Left kidney (tissue), 8 donors: ENCODE measurements around the gene TAAR1. TPM values are rescaled to one million over a fixed set of nuclear protein-coding genes. Genes with fewer than 3 reads are reported as not detected.
A peak's percentile ranks its signal among the peaks of the same experiment; 100 is the strongest.
"Not testable (repeated sequence)": the region's sequence is repeated elsewhere in the genome, so short reads cannot be mapped to it uniquely, and the experiment has no call there.

Experiments used
- DNase-seq: peaks from one replicate; pipeline ENCODE4 v3.0.0-alpha.2; 2013
- long read RNA-seq, 8 donors: transcript quantifications; one replicate each; lab custom pipeline, GENCODE V29; 2026
- polyA plus RNA-seq: library from polyadenylated mRNA; unstranded; fragments of 120-200 nt; gene quantifications from one replicate; pipeline ENCODE4 v1.2.1, GENCODE V29; 2013; ENCODE audit not compliant: insufficient read length

The TAAR1 gene, protein sequence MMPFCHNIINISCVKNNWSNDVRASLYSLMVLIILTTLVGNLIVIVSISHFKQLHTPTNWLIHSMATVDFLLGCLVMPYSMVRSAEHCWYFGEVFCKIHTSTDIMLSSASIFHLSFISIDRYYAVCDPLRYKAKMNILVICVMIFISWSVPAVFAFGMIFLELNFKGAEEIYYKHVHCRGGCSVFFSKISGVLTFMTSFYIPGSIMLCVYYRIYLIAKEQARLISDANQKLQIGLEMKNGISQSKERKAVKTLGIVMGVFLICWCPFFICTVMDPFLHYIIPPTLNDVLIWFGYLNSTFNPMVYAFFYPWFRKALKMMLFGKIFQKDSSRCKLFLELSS
- not detected for polyA plus RNA-seq
- long read RNA-seq, donor 1: 0 reads
- long read RNA-seq, donor 2: 0 reads
- long read RNA-seq, donor 3: 0 reads
- long read RNA-seq, donor 4: 0 reads
- long read RNA-seq, donor 5: 0 reads
- long read RNA-seq, donor 6: 0 reads
- long read RNA-seq, donor 7: 0 reads
- long read RNA-seq, donor 8: 0 reads

DNA sequence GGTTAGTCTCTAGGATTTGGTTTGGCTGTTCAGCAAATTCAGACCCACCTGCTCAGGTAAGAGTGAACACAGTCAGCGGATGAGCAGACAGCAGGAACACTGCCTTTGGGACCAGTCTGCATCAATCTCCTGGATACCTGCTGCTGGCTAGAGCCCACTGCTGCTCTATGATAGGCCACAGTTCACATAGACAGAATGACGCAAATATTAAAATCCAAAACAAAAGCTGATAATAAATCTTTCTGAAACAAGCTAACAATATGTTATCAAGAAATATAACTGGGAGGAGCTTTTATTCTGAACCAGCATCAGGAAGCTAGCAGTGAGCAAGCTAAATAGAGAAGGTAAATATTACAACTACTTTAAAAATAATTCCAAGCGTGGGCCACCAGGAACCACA lies at the start of gene TAAR1:
TAAR1 (minus strand) TSS at position 101 of the 400 bp plus-strand sequence. CDS start 13,179 bp downstream, outside the sequence.
- DNase-seq: no peak

DNA sequence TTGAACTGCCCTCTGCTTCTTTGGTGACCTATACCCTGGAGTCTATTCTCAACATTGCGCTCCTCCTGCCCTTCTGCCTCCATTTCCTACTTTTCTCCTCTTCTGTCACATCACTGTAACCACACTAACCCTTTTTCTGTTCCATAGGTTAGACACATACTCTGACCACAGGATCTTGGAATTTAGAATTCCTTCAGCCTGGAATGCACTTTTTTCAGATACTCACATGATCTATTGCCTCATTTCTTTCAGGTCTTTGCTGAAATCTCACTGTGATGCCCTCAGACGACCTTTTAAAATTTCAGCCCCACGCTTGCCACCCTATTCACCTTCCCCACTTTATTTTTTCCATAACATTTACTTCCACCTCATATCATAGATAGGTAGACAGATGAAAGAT lies 49.8 kb upstream of the TAAR1 start:
- DNase-seq: no peak

DNA sequence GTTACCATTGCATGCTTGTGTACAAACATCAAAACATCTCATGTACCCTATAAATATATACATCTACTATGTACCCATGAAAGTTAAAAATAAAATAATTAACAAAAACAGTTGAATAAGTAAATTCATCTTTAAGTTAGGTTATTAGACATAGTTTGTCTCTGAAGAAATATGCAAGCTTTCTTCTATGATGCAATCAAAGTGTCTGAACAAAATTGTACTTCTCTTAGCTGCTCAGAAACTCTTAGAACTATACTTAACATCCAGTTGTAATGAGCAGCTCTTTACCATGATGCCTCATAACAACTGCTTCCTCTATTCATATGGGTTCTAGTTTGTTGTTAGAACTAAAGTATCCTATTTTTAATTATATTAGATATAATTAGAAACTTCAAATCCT lies 49.0 kb upstream of the TAAR1 start:
- no peak for DNase-seq

DNA sequence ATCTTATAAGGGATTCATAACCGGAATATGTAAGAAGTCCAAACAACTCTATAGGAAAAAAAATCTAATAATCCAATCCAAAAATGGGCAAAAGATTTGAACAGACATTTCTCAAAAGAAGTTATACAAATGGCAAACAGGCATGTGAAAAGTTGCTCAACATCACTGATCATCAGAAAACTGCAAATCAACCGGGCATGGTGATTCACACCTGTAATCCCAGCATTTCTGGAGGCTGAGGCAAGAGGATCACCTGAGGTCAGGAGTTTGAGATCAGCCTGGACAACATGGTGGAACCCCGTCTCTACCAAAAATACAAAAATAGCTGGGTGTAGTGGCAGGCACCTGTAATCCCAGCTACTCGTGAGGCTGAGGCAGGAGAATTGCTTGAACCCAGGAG lies 47.8 kb upstream of the TAAR1 start:
- DNase-seq: not testable (repeated sequence)

DNA sequence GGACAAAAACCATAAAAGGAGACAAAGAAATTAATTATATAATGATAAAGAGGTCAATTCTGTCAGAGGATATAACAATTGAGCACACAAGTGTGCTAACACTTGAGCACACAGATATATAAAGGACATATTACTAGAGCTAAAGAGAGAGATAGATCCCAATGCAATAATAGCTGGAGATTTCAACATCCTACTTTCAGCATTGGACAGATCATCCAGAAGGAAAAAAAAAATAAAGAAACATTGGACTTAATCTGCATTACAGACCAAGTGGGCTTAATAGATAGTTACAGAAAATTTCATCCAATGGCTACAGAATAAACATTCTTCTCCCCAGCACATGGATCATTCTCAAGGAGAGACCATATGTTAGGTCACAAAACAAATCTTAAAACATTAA lies 45.0 kb upstream of the TAAR1 start:
- DNase-seq: no peak

DNA sequence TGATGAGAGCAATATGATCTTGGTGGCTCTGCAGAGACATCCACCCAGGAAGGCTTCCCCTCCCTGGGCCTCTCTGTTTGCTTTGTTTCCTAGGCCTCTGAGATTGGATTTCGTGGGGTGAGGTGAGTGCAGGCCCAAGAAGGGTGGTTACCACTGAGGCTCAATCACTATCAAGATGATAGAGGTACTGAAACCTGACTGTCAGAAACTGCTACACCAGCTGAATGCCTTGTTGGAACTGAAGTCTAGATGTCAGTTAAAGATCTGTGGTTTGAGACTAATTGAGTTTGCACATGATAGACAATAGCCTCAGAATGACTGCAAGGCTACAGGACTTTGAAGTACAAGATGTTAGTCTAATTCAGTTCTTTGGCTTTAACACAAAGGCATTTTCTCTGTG lies 39.6 kb upstream of the TAAR1 start:
- DNase-seq: no peak

DNA sequence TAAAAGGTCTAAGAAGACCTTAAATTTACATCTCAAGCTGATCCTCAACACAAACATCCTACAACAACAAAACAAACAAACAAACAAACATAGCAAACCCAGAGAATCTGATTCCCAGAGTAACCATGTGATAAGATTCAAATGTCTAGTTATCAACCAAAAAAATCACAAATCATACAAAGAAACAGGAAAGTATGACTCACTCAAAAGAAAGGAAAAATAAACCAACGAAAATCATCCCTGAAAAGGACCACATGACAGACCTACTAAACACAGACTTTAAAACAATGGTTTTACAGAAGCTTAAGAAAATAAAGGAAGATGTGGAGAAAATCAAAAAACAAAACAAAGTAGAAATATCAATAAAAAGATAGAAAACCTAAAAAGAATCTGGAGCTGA lies 36.8 kb upstream of the TAAR1 start:
- no peak for DNase-seq

DNA sequence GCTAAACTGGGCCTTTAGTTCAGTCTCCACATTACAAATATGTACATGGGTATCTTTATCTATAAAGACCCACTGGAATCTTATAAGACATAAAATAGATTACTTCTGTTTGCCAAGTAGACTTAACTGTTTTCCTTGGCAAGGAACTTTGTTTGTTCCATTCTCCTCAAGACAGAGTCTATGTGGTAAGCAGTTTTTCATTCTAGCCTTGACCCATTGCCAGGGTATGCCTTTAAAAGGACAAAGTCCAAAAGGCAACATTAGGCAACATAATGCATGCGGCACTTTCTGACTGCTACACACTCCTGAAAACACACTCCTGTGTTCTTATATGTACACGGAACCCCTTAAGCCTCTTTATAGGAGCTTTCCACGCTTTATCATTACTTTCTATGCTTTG lies 34.5 kb upstream of the TAAR1 start:
- DNase-seq: no peak

DNA sequence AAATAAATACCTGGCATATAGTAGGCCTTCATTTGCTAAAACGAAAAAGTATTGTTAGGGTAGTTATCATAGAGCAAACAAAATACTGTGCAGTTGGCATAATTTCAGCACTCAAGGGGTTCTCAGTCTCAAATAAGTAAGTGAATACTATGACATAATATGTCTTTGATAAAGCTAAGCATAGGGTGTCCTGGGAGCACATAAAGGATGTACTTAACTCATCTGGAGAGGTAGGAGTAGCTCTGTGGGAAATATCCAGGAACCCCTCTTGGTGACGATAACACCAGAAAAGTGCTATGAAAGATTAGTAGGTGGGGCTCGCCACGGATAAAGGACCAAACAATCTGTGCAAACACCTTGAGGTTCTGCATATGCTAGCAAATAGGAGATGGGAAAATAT lies 31.7 kb upstream of the TAAR1 start:
- DNase-seq: no peak

DNA sequence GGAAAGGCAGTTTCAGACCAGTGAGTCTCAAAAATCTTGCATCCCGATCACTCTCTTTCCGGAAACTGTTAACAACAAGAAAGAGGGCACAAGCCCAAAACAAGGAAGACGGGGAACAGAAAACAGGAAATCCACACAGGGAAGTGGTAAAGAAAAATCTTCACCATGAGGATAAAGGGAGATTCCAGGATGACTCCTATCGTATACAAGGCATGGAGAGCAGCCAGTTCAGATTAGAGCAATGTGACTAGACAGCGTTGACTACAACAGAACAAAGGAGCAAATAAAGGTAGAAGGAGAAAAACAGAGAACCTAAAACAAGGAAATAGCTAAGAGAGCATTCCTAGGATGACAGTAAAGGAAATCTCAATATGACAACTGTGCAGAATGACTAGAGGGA lies 28.3 kb upstream of the TAAR1 start:
- no peak for DNase-seq

DNA sequence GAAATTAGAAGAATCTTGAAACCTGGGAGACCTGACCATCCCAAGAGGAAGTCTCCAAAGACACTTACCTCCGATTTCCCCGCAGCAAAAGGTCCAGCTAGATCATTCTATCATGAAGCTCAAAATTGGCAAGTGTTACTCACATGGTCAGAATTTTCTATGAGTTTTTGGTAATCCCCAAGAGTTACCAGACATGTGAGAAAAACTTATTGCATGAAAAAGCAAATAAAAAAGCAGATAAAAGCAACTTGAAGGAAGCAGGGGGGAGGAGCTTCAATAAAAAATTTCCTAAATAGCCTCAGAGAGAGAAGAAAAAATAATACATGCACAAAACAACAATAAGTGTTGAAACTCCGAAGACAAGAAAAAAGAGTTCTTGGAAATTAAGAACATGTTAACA lies 27.5 kb upstream of the TAAR1 start:
- DNase-seq: no peak

DNA sequence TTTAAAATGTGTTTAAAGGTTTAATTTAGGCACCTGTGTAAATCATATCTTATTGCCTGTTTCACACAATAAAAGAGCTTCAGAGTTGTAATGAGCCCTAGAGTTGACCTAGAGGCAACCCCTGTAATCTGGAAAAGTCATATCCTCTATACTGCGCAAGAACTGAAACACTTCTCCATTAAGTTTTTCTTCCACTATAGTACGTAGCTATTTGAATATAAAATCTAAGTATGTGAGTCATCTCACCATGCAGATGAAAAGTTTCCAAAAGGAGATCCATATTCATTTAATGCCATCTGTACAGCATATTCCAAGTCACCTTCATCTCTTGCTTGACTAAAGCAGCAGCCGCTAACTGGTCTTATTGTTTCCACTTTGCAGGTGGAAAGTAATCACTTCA lies 26.0 kb upstream of the TAAR1 start:
- DNase-seq: no peak

DNA sequence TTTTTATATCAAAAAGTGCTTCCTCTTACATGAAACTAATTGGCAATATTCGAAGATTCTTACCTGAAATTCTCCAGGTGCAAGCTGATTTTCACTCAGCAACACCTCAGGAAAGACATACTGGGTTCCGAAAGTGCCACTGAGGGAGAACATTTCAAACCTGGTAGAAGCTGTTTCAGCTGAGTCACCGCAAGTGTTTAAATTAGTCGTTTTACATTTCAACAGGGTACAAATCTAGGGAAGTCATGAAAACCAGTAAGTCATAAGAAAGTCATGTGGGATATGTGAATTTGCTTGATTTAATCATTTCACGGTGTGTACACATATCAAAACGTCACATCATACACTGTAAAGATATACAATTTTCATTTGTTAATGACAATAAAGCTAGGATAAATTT lies 25.3 kb upstream of the TAAR1 start:
- DNase-seq: no peak

DNA sequence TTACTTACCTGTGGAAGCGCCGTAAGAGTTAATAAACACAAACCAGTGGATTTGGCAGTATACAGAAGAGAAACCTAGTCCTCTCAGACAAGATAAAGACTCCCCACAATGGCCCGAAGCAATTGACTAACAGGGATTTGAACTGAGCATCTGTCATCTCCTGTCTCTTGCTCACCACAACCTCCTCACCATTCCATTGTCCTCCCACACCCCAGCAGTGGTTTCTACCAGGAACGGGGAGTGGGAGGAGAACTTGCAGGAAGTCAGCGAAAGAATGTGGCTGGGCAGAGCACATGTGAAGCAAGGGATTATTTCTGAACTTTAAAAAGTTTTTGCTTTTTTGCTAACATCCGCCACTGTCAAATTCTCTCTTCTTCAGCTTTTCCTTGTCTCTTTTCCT lies 24.6 kb upstream of the TAAR1 start:
- DNase-seq: no peak

DNA sequence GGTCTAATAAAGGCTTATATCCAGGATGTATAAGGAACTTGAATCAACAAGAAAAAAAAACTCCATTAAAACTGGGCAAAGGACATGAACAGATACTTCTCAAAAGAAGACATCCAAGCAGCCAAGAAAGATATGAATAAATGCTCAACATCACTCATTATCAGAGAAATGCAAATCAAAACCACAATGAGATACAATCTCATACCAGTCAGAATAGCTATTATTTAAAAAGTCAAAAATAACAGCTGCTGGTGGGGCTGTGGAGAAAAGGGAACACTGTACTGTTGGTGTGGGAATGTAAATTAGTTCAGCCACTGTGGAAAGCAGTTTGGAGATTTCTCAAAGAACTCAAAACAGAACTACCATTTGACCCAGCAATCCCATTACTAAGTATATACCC lies 20.1 kb upstream of the TAAR1 start:
- not testable (repeated sequence) for DNase-seq

DNA sequence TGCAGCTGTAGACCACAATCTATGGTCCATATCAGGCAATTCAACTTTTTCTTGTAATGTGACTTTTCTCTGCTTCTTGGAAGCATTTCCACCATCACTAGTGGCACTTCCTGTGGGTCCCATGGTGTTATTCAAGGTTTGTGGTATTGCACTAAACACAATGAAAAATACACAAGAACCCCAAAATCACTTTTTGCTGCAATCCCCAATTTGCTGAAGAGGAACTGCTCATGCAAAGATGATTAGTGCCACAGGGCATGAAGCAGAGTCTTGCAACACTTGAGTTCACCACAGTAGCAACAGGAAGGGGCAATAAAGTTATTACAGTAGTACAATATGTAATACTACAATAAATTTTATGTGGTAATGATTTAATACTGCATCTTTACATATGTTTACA lies 16.8 kb upstream of the TAAR1 start:
- DNase-seq: no peak

DNA sequence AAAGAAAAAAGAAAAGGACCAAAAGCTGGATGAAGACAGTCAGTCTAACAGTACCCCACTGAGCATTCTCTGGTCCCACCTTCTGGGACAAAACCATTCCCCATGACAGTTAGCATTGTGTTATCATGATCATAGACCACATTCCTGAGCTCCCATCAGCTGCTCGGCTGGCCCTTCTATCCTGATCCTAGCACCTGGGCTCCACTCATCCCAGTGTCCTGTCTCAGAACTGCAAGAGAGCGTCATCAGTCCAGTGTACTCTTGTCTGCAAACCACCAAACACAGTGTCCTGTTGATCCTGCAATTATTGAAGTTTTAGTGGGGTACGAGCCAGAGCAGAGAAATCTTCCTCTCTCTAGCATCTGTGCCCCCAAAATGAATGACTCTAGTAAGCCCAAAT lies 16.0 kb upstream of the TAAR1 start:
- no peak for DNase-seq

DNA sequence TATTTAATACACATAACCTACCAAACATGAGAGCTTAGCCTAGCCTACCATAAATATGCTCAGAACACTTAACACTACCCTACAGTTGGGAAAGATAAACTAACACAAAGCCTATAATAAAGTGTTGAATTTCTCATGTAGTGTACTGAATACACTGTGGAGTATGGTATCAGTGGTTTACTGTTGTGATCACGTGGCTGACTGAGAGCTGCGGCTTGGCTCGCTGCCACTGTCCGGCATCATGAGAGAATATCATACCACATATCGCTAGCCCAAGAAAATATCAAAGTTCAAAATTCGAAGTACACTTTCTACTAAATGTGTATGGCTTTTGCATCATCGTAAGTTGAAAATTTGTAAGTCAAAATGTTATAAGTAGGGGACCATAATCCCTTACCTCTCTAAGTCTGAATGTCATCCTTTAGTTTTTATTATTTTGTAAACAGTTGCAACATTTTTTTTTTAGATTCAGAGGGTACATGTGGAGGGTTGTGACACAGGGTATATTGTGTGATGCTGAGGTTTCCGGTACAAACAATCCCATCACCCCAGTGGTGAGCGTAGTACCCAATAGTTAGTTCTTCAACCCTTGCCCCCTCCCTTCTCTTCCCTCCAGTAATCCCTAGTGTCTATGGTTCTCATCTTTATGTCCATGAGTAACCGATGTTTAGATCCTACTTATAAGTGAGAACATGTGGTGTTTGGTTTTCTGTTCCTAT lies 14.6 kb upstream of the TAAR1 start:
- DNase-seq: no peak

DNA sequence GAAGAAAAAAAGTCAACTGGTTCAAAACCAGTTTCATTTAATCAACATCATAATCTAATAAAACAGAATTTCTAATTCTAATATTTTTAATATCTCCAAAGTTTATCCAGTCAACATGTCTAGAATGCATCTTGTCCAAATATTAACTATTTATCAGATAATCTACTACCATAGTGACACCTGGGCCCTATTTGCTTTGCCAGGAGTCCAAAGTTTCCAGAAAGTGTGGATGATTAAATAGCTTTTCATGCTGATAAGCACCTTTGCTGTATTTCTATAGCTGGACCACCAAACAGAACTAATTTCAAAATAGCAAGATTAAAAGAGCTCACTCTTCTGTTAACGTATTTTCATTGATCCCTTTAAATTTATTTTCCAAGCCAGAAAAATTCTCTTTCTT lies 12.3 kb upstream of the TAAR1 start:
- DNase-seq: no peak

DNA sequence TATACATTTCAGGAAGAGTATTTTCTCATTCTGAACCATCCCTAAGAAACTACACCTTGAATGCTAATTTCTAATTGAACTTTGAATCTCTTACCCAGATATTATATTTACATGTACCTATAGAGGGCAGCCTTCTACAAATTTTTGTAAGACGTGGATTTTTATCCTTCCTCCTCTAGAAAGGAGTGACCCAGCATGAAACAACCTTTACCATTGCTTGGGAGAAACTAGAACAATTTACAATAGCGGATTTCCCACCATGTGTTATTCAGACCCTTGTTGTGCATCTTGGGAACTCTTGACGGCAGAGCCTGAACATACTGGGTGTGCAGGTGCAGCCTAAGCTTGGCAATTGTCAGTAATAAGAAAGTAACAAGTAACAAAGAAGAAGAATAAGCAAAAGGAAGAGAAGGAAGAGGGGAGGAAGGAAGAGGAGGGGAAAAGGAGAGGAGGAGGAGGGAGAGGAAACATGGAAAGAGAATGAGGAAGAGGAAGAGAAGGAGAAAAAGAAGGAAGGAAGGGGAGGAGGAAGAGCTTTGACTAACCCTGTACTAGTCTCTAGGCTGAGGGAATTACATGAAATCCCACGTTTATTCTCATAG lies 10.8 kb upstream of the TAAR1 start:
- peak; percentile 18 for DNase-seq

DNA sequence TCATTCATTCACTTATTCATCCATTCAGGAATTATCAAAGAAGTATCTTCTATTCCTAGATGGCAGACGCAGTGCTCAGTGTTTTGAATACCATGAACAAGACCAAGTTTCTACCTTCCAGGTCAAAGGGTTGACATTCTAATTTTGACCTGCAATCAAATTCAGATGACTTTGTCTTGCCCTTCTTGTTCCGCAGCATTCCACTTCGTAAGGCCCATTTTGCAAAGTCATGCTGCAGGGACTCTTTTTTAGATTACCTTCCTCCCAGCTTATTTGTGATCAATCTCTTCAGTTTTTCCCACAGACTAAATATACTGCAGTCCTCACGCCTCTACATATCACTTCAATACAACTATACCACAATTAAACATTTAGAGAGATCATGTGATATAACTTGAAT lies 7.1 kb upstream of the TAAR1 start:
- DNase-seq: no peak

DNA sequence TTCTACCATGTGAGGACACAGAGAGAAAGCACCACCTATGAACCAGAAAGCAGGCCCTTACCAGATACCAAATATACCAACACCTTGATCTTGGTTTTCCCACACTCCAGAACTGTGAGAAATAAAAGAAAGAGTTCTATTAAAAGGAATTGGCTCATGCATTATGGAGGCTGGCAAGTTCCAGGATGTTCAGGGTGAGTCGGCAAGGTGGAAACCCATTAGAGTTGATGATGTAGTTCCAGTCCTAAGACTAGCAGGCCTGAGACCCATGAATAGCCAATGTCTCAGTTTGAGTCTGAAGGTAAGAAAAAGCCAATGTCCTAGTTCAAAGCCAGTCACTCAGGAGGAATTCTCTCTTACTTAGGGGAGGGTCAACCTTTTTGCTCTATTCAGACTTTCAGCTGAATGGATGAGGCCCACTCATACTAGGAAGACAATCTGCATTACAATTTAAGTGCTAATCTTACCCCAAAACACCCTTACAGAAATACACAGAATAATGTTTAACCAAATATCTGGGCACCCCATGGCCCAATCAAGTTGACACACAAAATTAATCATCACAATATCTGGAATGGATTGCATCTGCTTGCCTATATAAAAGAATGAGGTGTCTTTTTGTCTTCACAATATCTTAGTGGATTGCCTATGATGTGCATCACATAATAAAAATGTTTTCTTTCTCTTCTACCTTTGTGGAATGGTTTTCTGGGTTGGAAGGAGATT lies 5.5 kb upstream of the TAAR1 start:
- no peak for DNase-seq

DNA sequence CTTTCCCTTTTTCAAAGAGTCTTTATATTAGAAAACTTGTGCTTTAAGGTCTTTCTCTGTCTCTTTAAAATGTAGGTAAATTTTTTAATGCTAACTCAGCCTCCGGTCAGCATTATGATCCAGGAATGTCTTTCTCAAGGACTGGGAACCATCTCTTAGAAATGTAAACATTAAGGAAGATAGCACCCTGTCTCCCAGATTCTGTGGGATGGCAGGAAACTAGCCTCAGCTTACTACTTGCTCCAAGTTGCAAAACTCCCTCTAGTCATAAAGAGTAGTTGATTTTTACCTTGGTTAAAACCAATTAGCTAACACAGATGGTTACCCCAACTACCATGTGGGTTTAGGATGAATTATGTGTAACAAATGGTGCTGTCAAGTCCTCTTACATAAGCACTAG lies 4.7 kb upstream of the TAAR1 start:
- DNase-seq: no peak
